SK-N-SH (cell line): ENCODE data around the gene ADAMTS6. TPM values are rescaled to one million over a fixed set of nuclear protein-coding genes. Genes with fewer than 3 reads are reported as not detected.

Experiments
- CTCF ChIA-PET: fragments of 300-600, 350-600 bp; formaldehyde crosslinking; extraction: SDS; loops from one replicate; lab custom pipeline; 2021; lab: Yijun Ruan, JAX
- POLR2A ChIA-PET: fragments of 350-600 bp; sonication (Branson Sonifier 250); formaldehyde crosslinking; extraction: SDS; loops from one replicate; lab custom pipeline; 2020; ENCODE audit warnings: antibody characterized with exemption, inconsistent platforms; lab: Yijun Ruan, JAX
- DNase-seq: peaks from one replicate; pipeline ENCODE4 v3.0.0; 2012
- H2AFZ ChIP-seq: fragments of 200-600 bp; sonication (generic); 2 replicates; pipeline ENCODE4 v1.8.1; 2016; ENCODE audit warnings: antibody characterized with exemption, mild to moderate bottlenecking, low read depth
- H3F3A ChIP-seq: fragments of 200-600 bp; sonication (generic); replicated peaks from 2 replicates; pipeline ENCODE3; 2016; ENCODE audit warnings: antibody characterized with exemption, mild to moderate bottlenecking; ENCODE audit not compliant: insufficient read depth
- H3K27ac ChIP-seq, 2 experiments: fragments of 200-500 bp in 1 of 2; fragments of 200-600 bp in 1 of 2; sonication (Bioruptor generic) in 1 of 2; sonication (generic), shearing (Covaris generic) in 1 of 2; 2 replicates each; pipeline versions ENCODE4 v1.5.1 to v1.6.1; 2014 to 2016; ENCODE audit warnings: low read depth in 2 of 2, inconsistent platforms in 1 of 2, low read length in 1 of 2, mild to moderate bottlenecking in 1 of 2, mixed read lengths in 1 of 2
- H3K27me3 ChIP-seq: fragments of 200-600 bp; sonication (generic), shearing (Covaris generic); 2 replicates; pipeline ENCODE4 v1.6.1; 2016; ENCODE audit warnings: mixed run types; ENCODE audit not compliant: insufficient read depth
- H3K36me3 ChIP-seq, 2 experiments: fragments of 200-500 bp in 1 of 2; fragments of 200-600 bp in 1 of 2; sonication (Bioruptor generic) in 1 of 2; sonication (generic) in 1 of 2; replicated peaks in 1 of 2; 2 replicates each; pipeline versions ENCODE3 to v1.5.1; 2014 to 2016; ENCODE audit warnings: low read length in 1 of 2, mild to moderate bottlenecking in 1 of 2; ENCODE audit not compliant: insufficient read depth in 2 of 2, control insufficient read depth in 1 of 2
- H3K4me1 ChIP-seq, 2 experiments: fragments of 200-500 bp in 1 of 2; fragments of 200-600 bp in 1 of 2; sonication (Bioruptor generic) in 1 of 2; sonication (generic), shearing (Covaris generic) in 1 of 2; 2 replicates each; pipeline versions ENCODE4 v1.5.1 to v1.6.1; 2014 to 2016; ENCODE audit warnings: low read depth in 1 of 2, low read length in 1 of 2, mixed run types in 1 of 2; ENCODE audit not compliant: insufficient read depth in 2 of 2, control insufficient read depth in 1 of 2
- H3K4me2 ChIP-seq: fragments of 200-600 bp; sonication (generic), shearing (Covaris generic); 2 replicates; pipeline ENCODE4 v1.6.1; 2017; ENCODE audit warnings: mixed run types
- H3K4me3 ChIP-seq, 2 experiments: fragments of 200-500 bp in 1 of 2; fragments of 200-600 bp in 1 of 2; sonication (Bioruptor generic) in 1 of 2; sonication (generic), shearing (Covaris generic) in 1 of 2; 2 replicates each; pipeline versions ENCODE4 v1.5.1 to v1.8.1; 2014 to 2016; ENCODE audit warnings: low read depth in 2 of 2, inconsistent platforms in 1 of 2, low read length in 1 of 2, mild to moderate bottlenecking in 1 of 2, mixed read lengths in 1 of 2, moderate library complexity in 1 of 2
- H3K79me2 ChIP-seq: fragments of 200-600 bp; sonication (generic); 2 replicates; pipeline ENCODE4 v1.8.1; 2017; ENCODE audit warnings: mild to moderate bottlenecking; ENCODE audit not compliant: insufficient read depth
- H3K9ac ChIP-seq: fragments of 200-600 bp; sonication (generic); 2 replicates; pipeline ENCODE4 v1.6.1; 2017; ENCODE audit warnings: mixed run types
- H3K9me2 ChIP-seq: fragments of 200-600 bp; sonication (generic); 2 replicates; pipeline ENCODE4 v1.6.1; 2017; ENCODE audit warnings: mixed run types
- H3K9me3 ChIP-seq: fragments of 200-600 bp; sonication (generic); 2 replicates; pipeline ENCODE4 v1.6.1; 2017; ENCODE audit warnings: mixed run types, mild to moderate bottlenecking, moderate library complexity
- H4K20me1 ChIP-seq: fragments of 200-600 bp; sonication (generic); 2 replicates; pipeline ENCODE4 v1.6.1; 2017; ENCODE audit warnings: mild to moderate bottlenecking, mixed run types; ENCODE audit not compliant: insufficient read depth
- CHD2 ChIP-seq: fragments of 150-350 bp; IDR thresholded peaks from 2 replicates; pipeline ENCODE4 v1.6.1; 2018; ENCODE audit warnings: low read length; ENCODE audit not compliant: partially characterized antibody
- EP300 ChIP-seq, 2 experiments: IDR thresholded peaks; 2 replicates each; pipeline versions ENCODE4 v1.4.0 to v1.6.1; 2012; ENCODE audit warnings: borderline replicate concordance in 1 of 2, low read depth in 1 of 2, low read length in 1 of 2
- FOXJ3 ChIP-seq: sonication (generic); formaldehyde crosslinking; IDR thresholded peaks from 2 replicates; pipeline ENCODE4 v1.5.1; 2020; ENCODE audit warnings: mild to moderate bottlenecking, missing genetic modification reagents
- FOXM1 ChIP-seq: IDR thresholded peaks from 2 replicates; pipeline ENCODE4 v1.4.0; 2012; ENCODE audit warnings: low read depth, mild to moderate bottlenecking
- GATA2 ChIP-seq: sonication (generic); formaldehyde crosslinking; IDR thresholded peaks from 2 replicates; pipeline ENCODE4 v1.5.0; 2020; ENCODE audit warnings: mild to moderate bottlenecking, missing genetic modification reagents
- JUND ChIP-seq: IDR thresholded peaks from 2 replicates; pipeline ENCODE4 v1.4.0; 2012
- NFIC ChIP-seq: IDR thresholded peaks from 2 replicates; pipeline ENCODE4 v1.4.0; 2012; ENCODE audit warnings: borderline replicate concordance
- NRF1 ChIP-seq: IDR thresholded peaks from 2 replicates; pipeline ENCODE4 v1.6.1; 2012; ENCODE audit warnings: low read depth, mild to moderate bottlenecking, low read length
- RAD21 ChIP-seq: IDR thresholded peaks from 2 replicates; pipeline ENCODE4 v1.6.1; 2012; ENCODE audit warnings: mild to moderate bottlenecking, low read length
- RCOR1 ChIP-seq: fragments of 150-350 bp; IDR thresholded peaks from 2 replicates; pipeline ENCODE4 v1.6.1; 2017; ENCODE audit warnings: antibody characterized with exemption, low read length
- SIN3A ChIP-seq: IDR thresholded peaks from 2 replicates; pipeline ENCODE4 v1.6.1; 2012; ENCODE audit warnings: low read depth, mild to moderate bottlenecking, low read length, moderate library complexity, borderline replicate concordance
- TEAD4 ChIP-seq: IDR thresholded peaks from 2 replicates; pipeline ENCODE4 v1.4.0; 2012; ENCODE audit warnings: mild to moderate bottlenecking, borderline replicate concordance; ENCODE audit not compliant: insufficient read depth
- WGBS: methylation state at CpG from one replicate; pipeline ENCODE4 v1.1.6; 2017; ENCODE audit warnings: low lambda C conversion rate; 5-methylcytosine and 5-hydroxymethylcytosine counted together
- polyA plus RNA-seq, 3 experiments: library from polyadenylated mRNA; depleted of rRNA; stranded (reverse); fragments of >200 nt; gene quantifications; 2 replicates each; pipeline ENCODE4 v1.2.3, GENCODE V29; 2012
- TF ChIP-seq, protein P1 (sequence below): fragments of 150-350 bp; IDR thresholded peaks from 2 replicates; pipeline ENCODE4 v1.6.1; 2017; ENCODE audit warnings: antibody characterized with exemption, low read length, low read depth, borderline replicate concordance
- TF ChIP-seq, protein P2 (sequence below): IDR thresholded peaks from 2 replicates; pipeline ENCODE4; 2012
- TF ChIP-seq, protein P3 (sequence below): IDR thresholded peaks from 2 replicates; pipeline ENCODE4 v1.4.0; 2012; ENCODE audit warnings: low read depth, borderline replicate concordance
- TF ChIP-seq, protein P4 (sequence below): IDR thresholded peaks from 2 replicates; pipeline ENCODE4 v1.4.0; 2012; ENCODE audit warnings: low read depth
- TF ChIP-seq, protein P5 (sequence below): fragments of 200-600 bp; sonication (generic); IDR thresholded peaks from 2 replicates; pipeline ENCODE4 v1.6.1; 2017; ENCODE audit warnings: antibody characterized with exemption, mild to moderate bottlenecking, moderate library complexity
- TF ChIP-seq, protein P6 (sequence below): IDR thresholded peaks from 2 replicates; pipeline ENCODE4 v1.6.1; 2012; ENCODE audit warnings: mild to moderate bottlenecking, low read depth, low read length, moderate library complexity

ADAMTS6 gene, protein sequence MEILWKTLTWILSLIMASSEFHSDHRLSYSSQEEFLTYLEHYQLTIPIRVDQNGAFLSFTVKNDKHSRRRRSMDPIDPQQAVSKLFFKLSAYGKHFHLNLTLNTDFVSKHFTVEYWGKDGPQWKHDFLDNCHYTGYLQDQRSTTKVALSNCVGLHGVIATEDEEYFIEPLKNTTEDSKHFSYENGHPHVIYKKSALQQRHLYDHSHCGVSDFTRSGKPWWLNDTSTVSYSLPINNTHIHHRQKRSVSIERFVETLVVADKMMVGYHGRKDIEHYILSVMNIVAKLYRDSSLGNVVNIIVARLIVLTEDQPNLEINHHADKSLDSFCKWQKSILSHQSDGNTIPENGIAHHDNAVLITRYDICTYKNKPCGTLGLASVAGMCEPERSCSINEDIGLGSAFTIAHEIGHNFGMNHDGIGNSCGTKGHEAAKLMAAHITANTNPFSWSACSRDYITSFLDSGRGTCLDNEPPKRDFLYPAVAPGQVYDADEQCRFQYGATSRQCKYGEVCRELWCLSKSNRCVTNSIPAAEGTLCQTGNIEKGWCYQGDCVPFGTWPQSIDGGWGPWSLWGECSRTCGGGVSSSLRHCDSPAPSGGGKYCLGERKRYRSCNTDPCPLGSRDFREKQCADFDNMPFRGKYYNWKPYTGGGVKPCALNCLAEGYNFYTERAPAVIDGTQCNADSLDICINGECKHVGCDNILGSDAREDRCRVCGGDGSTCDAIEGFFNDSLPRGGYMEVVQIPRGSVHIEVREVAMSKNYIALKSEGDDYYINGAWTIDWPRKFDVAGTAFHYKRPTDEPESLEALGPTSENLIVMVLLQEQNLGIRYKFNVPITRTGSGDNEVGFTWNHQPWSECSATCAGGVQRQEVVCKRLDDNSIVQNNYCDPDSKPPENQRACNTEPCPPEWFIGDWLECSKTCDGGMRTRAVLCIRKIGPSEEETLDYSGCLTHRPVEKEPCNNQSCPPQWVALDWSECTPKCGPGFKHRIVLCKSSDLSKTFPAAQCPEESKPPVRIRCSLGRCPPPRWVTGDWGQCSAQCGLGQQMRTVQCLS (N-terminal part only)
- 15.0 and 25.8 TPM in 2 replicates for polyA plus RNA-seq (2012; rRNA removed)
- 6.8 and 9.1 TPM in 2 replicates for polyA plus RNA-seq (2012; cell fraction: cytosol; rRNA removed)
- 68.1 and 119 TPM in 2 replicates for polyA plus RNA-seq (2012; cell fraction: nucleus; rRNA removed)

DNA sequence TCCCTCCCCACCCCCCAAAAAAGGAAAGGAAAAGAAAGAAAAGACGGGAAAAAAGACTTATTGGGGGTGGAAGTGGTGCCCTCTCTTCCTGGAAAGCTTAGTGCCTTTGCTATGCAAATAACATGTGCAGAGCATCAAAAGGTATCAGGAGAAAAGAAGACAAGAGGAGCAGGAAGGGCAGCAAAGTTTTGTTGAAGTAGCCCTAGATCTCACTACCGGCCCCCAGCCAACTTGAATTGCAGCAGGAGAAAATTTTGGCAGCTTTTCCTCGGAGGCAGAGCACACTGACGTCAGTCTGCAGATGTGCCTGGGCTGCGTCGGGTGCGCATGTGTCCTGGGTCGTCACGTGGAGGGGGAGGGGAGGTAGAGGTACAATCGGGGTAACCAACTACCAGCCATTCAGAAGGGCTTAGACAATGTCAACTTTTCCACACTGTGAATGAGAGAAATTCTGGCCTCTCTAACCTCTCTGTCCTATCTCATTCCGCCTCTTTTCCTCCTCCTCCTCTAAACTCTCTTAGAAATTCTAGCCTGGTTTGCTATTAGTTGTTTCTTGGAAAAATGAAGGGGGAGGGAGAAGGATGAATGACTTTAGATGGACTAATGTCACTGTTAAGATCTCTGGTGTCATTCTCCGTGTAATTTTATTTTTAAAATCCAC is at the start of gene ADAMTS6:
Gene ADAMTS6 (minus strand): TSS at position 286 of the 661 bp plus-strand sequence. CDS start 8,247 bp downstream, outside the sequence.
- H3K9ac ChIP-seq, result peak within 1 kb of the TSS; percentile 93
- H3K36me3 ChIP-seq, result peaks cover 0 to 3% of the 10 kb centered on the region in 2 experiments
- H3K27ac ChIP-seq, result peak within 1 kb of the TSS; percentile 94 to 97
- WGBS, result 2% methylated on average over 11 of the region's 12 CpGs
- H3K9me3 ChIP-seq, result no peaks in the 10 kb centered on the region
- H3F3A ChIP-seq, result peaks cover 37% of the 10 kb centered on the region
- peaks cover 0 to 12% of the 10 kb centered on the region in 2 experiments; a peak in 1 of 4 replicates for H3K4me1 ChIP-seq
- H2AFZ ChIP-seq, result peak within 1 kb of the TSS; percentile 85
- H3K79me2 ChIP-seq, result peaks cover 45% of the 10 kb centered on the region
- H3K27me3 ChIP-seq, result no peaks in the 10 kb centered on the region
- ChIA-PET CTCF (interaction anchor here (1.0 to 5.7 kb wide), 12 partner anchors 13 to 847 kb away, joined by 3 to 53 read pairs (median 4); partner anchors contain the start of gene SREK1IP1), POLR2A (no interaction called here)
- peak; percentile 78 for DNase-seq
- H3K4me3 ChIP-seq, result peak within 1 kb of the TSS; percentile 74 to 89
- H4K20me1 ChIP-seq, result no peaks in the 10 kb centered on the region
- H3K4me2 ChIP-seq, result peak within 1 kb of the TSS; percentile 97
- H3K9me2 ChIP-seq, result no peaks in the 10 kb centered on the region
- TF ChIP-seq, protein P1, sequence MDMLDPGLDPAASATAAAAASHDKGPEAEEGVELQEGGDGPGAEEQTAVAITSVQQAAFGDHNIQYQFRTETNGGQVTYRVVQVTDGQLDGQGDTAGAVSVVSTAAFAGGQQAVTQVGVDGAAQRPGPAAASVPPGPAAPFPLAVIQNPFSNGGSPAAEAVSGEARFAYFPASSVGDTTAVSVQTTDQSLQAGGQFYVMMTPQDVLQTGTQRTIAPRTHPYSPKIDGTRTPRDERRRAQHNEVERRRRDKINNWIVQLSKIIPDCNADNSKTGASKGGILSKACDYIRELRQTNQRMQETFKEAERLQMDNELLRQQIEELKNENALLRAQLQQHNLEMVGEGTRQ, result peak; percentile 79
- TF ChIP-seq, protein P2, sequence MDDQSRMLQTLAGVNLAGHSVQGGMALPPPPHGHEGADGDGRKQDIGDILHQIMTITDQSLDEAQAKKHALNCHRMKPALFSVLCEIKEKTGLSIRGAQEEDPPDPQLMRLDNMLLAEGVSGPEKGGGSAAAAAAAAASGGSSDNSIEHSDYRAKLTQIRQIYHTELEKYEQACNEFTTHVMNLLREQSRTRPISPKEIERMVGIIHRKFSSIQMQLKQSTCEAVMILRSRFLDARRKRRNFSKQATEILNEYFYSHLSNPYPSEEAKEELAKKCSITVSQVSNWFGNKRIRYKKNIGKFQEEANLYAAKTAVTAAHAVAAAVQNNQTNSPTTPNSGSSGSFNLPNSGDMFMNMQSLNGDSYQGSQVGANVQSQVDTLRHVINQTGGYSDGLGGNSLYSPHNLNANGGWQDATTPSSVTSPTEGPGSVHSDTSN, result 0 out of 2 replicates have a peak, but pooled peaks have one; percentile 4
- 0 out of 2 replicates have a peak, but pooled peaks have one; percentile 2 for TF ChIP-seq JUND
- TF ChIP-seq SIN3A, result peak; percentile 84; the same call in 1 of the 2 replicates
- peak; percentile 39; the same call in 1 of the 2 replicates for TF ChIP-seq RCOR1
- TF ChIP-seq, protein P3, sequence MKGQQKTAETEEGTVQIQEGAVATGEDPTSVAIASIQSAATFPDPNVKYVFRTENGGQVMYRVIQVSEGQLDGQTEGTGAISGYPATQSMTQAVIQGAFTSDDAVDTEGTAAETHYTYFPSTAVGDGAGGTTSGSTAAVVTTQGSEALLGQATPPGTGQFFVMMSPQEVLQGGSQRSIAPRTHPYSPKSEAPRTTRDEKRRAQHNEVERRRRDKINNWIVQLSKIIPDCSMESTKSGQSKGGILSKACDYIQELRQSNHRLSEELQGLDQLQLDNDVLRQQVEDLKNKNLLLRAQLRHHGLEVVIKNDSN, result peak; percentile 90
- TF ChIP-seq, protein P4, sequence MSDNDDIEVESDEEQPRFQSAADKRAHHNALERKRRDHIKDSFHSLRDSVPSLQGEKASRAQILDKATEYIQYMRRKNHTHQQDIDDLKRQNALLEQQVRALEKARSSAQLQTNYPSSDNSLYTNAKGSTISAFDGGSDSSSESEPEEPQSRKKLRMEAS, result peak; percentile 91
- peak in 1 of 2 experiments; percentile 19; a peak in 1 of 4 replicates for TF ChIP-seq EP300 (IDR thresholded peaks at IDR 0.05; ENCODE audit: borderline replicate concordance in 1 of 2, low read depth in 1 of 2, low read length in 1 of 2)
- TF ChIP-seq, protein P5, sequence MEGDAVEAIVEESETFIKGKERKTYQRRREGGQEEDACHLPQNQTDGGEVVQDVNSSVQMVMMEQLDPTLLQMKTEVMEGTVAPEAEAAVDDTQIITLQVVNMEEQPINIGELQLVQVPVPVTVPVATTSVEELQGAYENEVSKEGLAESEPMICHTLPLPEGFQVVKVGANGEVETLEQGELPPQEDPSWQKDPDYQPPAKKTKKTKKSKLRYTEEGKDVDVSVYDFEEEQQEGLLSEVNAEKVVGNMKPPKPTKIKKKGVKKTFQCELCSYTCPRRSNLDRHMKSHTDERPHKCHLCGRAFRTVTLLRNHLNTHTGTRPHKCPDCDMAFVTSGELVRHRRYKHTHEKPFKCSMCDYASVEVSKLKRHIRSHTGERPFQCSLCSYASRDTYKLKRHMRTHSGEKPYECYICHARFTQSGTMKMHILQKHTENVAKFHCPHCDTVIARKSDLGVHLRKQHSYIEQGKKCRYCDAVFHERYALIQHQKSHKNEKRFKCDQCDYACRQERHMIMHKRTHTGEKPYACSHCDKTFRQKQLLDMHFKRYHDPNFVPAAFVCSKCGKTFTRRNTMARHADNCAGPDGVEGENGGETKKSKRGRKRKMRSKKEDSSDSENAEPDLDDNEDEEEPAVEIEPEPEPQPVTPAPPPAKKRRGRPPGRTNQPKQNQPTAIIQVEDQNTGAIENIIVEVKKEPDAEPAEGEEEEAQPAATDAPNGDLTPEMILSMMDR, result no peak
- no peak for TF ChIP-seq FOXM1
- TF ChIP-seq GATA2 (CRISPR knock-in tag), result peak; percentile 30; the same call in 1 of the 2 replicates
- no peak for TF ChIP-seq FOXJ3 (CRISPR knock-in tag)
- TF ChIP-seq, protein P6, sequence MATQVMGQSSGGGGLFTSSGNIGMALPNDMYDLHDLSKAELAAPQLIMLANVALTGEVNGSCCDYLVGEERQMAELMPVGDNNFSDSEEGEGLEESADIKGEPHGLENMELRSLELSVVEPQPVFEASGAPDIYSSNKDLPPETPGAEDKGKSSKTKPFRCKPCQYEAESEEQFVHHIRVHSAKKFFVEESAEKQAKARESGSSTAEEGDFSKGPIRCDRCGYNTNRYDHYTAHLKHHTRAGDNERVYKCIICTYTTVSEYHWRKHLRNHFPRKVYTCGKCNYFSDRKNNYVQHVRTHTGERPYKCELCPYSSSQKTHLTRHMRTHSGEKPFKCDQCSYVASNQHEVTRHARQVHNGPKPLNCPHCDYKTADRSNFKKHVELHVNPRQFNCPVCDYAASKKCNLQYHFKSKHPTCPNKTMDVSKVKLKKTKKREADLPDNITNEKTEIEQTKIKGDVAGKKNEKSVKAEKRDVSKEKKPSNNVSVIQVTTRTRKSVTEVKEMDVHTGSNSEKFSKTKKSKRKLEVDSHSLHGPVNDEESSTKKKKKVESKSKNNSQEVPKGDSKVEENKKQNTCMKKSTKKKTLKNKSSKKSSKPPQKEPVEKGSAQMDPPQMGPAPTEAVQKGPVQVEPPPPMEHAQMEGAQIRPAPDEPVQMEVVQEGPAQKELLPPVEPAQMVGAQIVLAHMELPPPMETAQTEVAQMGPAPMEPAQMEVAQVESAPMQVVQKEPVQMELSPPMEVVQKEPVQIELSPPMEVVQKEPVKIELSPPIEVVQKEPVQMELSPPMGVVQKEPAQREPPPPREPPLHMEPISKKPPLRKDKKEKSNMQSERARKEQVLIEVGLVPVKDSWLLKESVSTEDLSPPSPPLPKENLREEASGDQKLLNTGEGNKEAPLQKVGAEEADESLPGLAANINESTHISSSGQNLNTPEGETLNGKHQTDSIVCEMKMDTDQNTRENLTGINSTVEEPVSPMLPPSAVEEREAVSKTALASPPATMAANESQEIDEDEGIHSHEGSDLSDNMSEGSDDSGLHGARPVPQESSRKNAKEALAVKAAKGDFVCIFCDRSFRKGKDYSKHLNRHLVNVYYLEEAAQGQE, result 0 out of 2 replicates have a peak, but pooled peaks have one; percentile 16
- peak; percentile 88 for TF ChIP-seq NFIC
- TF ChIP-seq CHD2, result peak; percentile 79
- 0 out of 2 replicates have a peak, but pooled peaks have one; percentile 4 for TF ChIP-seq TEAD4
- TF ChIP-seq RAD21, result peak; percentile 39; the same call in 1 of the 2 replicates
- peak; percentile 88 for TF ChIP-seq NRF1
